MM.1S (cell line): Measurements from ENCODE around the gene PHAF1.

ENCODE experiments used
- CTCF ChIP-seq: fragments of 300-600 bp; sonication (generic); IDR thresholded peaks from 2 replicates; pipeline ENCODE4 v1.5.1; 2016; ENCODE audit warnings: antibody characterized with exemption, low read length, mixed read lengths
- EZH2 ChIP-seq: fragments of 300-600 bp; sonication (generic); optimal IDR thresholded peaks from 2 replicates; pipeline ENCODE3; 2017; ENCODE audit warnings: low read depth, mild to moderate bottlenecking, antibody characterized with exemption, low read length, mixed read lengths

DNA sequence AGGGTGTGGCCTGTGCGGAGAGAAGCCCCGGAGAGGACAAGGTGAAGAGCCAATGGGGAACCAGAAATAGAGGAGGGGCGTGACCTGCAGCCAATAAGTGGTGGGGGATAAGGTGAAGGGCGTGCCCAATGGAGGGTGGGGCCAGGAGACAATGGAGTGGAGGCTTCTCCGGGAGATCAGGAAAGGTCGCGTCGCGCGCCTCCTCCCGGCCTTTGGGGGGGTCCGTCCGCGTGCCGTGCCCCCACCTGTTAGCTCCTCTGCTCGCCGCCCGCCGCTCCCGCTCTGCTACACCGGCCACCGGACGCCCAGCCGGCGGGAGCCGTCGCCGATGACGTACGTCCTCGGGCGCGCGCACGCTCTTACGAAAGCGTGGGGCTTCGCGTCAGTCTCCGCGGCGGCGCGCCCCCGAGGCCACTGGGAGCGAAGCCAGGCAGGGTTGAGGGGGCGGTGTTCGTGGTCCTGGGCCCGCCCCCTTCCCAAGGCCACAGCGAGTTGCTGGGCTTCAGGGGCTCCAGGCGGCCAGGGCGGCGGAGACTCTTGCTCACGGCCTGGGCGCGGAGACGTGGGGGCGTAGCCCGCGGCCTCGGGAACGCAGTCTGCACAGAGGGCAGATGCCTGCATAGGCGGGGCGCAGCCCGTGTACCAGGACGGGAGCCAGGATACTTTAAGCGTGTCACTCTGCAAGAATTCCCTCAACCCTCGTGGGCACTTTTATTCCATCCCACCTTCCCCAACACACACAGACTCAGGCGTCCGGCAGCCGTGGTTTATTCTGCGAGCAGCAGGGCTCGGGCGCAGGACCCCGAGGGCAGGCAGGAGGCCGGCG lies 74.1 kb downstream of the PHAF1 start, which contains the start of gene MATCAP1:
- no peak for TF ChIP-seq CTCF
- TF ChIP-seq EZH2: no peak
